Measurements from ENCODE around the gene ABT1.

ABT1 gene

DNA sequence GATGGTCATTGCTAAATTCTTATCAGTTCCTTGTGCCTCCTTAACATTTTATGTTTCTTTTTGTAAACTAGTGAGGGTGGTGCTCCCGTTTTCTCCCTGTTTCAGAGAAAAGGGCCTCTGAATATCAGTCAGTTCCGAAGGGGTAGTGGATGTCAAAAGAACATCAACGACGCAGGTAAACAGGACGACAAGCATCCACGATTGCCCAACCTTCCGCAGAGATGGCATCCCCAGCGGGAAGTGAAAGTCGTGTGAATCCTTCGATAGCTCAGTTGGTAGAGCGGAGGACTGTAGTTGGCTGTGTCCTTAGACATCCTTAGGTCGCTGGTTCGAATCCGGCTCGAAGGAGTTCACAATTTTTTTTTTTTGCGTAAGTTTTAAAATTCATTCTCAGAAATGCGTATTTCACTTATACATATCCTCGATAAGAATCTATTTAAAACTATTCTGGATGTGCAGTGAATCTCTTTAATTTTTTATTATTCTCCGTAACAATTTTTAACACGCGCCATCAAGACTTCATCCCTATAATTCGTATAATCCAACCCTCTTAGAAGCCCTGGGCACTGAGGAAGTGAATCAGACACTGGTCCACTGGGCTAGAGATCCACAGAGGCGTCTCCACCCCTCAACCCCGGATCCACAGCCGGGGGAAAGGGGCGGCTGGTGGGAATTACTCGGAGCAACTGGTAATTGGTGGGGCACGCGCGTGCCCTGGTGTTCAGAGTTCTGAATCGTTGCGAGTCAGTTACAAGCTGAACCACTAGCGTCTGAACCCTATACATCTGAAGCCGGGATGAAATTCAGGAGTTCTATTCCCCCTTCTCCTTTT is 27.9 kb upstream of the ABT1 start:
- no peaks in the 10 kb centered on the region for H3K9me2 ChIP-seq (replicated peaks; ENCODE audit: control insufficient read depth, low read length)
- H3K4me1 ChIP-seq (ENCODE audit: control insufficient read depth, low read length) = peaks cover 25% of the 10 kb centered on the region
- H3K36me3 ChIP-seq (ENCODE audit: control insufficient read depth, low read length) = no peaks in the 10 kb centered on the region
- TF ChIP-seq, protein P1, sequence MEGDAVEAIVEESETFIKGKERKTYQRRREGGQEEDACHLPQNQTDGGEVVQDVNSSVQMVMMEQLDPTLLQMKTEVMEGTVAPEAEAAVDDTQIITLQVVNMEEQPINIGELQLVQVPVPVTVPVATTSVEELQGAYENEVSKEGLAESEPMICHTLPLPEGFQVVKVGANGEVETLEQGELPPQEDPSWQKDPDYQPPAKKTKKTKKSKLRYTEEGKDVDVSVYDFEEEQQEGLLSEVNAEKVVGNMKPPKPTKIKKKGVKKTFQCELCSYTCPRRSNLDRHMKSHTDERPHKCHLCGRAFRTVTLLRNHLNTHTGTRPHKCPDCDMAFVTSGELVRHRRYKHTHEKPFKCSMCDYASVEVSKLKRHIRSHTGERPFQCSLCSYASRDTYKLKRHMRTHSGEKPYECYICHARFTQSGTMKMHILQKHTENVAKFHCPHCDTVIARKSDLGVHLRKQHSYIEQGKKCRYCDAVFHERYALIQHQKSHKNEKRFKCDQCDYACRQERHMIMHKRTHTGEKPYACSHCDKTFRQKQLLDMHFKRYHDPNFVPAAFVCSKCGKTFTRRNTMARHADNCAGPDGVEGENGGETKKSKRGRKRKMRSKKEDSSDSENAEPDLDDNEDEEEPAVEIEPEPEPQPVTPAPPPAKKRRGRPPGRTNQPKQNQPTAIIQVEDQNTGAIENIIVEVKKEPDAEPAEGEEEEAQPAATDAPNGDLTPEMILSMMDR (IDR thresholded peaks at IDR 0.05; ENCODE audit: low read depth, low read length, poor library complexity, severe bottlenecking) = peak; percentile 22
- no peak for TF ChIP-seq EZH2phosphoT487 (IDR thresholded peaks at IDR 0.05; ENCODE audit: borderline replicate concordance, low read length)
- no peaks in the 10 kb centered on the region for H3K9me3 ChIP-seq (ENCODE audit: control insufficient read depth, insufficient read depth, low read length)
- H3K79me2 ChIP-seq (ENCODE audit: control insufficient read depth, low read length) = no peaks in the 10 kb centered on the region
- H3F3A ChIP-seq (ENCODE audit: control insufficient read depth, insufficient read depth) = peaks cover 4% of the 10 kb centered on the region; the same call in 1 of the 2 replicates
- peak overlapping the region; percentile 89 for H3K4me2 ChIP-seq (ENCODE audit: low read length)
- H3K27ac ChIP-seq (ENCODE audit: low read depth, low read length) = no peak overlapping the region
- H3K4me3 ChIP-seq (ENCODE audit: low read length) = peak overlapping the region; percentile 71
- peaks cover 5% of the 10 kb centered on the region; the same call in 1 of the 2 replicates for H3K27me3 ChIP-seq (ENCODE audit: control insufficient read depth, low read length)
- no peaks in the 10 kb centered on the region for H4K20me1 ChIP-seq (ENCODE audit: control insufficient read depth, insufficient read depth, low read depth, low read length)

DNA sequence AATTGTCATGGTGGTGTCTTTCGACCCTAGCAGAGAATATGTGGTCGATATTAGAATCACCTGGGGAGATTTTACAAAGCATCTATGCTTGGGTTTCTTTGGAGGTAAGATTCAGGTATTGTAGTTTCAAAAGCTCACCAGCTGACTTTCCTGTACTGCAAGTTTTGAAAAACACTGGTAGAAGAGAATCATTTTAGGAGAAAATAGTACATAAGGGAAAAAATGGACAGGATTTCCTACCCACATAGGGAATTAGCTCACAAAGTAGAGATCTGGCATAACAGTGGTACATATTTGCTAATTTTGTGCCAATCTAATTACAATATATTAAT is 27.4 kb upstream of the ABT1 start:
- H3K9me2 ChIP-seq (replicated peaks; ENCODE audit: control insufficient read depth, low read length) = no peaks in the 10 kb centered on the region
- H3F3A ChIP-seq (ENCODE audit: control insufficient read depth, insufficient read depth) = peaks cover 4% of the 10 kb centered on the region; the same call in 1 of the 2 replicates
- H3K36me3 ChIP-seq (ENCODE audit: control insufficient read depth, low read length) = no peaks in the 10 kb centered on the region
- peak overlapping the region; percentile 71 for H3K4me3 ChIP-seq (ENCODE audit: low read length)
- H3K4me1 ChIP-seq (ENCODE audit: control insufficient read depth, low read length) = peaks cover 25% of the 10 kb centered on the region
- no peaks in the 10 kb centered on the region for H3K79me2 ChIP-seq (ENCODE audit: control insufficient read depth, low read length)
- H3K27ac ChIP-seq (ENCODE audit: low read depth, low read length) = no peak overlapping the region
- H3K9me3 ChIP-seq (ENCODE audit: control insufficient read depth, insufficient read depth, low read length) = no peaks in the 10 kb centered on the region
- H4K20me1 ChIP-seq (ENCODE audit: control insufficient read depth, insufficient read depth, low read depth, low read length) = no peaks in the 10 kb centered on the region
- peak overlapping the region; percentile 89 for H3K4me2 ChIP-seq (ENCODE audit: low read length)
- H3K27me3 ChIP-seq (ENCODE audit: control insufficient read depth, low read length) = peaks cover 5% of the 10 kb centered on the region; the same call in 1 of the 2 replicates
- TF ChIP-seq, protein P1 (IDR thresholded peaks at IDR 0.05; ENCODE audit: low read depth, low read length, poor library complexity, severe bottlenecking) = no peak
- TF ChIP-seq EZH2phosphoT487 (IDR thresholded peaks at IDR 0.05; ENCODE audit: borderline replicate concordance, low read length) = no peak

DNA sequence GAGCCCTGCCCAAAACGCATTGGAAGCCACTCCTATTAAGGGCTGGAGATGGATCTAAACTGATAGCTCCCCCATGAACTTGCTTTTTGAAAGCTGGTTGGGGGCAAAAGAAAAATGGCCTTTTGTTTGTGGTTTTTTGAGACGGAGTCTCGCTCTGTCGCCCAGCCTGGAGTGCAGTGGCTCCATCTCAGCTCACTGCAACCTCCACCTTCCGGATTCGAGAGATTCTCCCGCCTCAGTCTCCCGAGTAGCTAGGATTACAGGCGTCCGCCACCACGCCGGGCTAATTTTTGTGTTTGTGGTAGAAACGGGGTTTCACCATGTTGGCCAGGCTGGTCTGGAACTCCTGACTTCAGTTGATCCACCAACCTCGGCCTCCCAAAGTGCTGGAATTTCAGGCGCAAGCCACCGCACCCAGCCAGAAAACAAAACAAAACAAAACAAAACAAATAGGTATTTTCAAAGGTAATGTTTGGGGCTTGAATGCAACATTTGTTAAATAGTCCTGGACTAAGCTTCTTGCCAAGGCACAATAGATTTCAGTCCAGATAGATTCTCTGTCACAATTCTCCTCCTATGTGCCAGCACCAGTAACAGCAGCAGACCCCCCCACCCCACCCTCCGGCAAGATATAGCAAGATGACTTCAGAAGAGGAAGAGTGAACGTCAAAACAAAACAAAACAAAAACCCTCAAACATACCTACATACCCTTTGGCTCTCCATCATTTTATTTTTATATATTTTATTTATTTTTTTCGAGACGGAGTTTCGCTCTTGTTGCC is 26.5 kb upstream of the ABT1 start:
- Histone ChIP-seq H4K20me1 (ENCODE audit: control insufficient read depth, insufficient read depth, low read depth, low read length) (no peaks in the 10 kb centered on the region), H3F3A (ENCODE audit: control insufficient read depth, insufficient read depth) (peaks cover 4% of the 10 kb centered on the region; the same call in 1 of the 2 replicates), H3K9me3 (ENCODE audit: control insufficient read depth, insufficient read depth, low read length) (no peaks in the 10 kb centered on the region), H3K4me2 (ENCODE audit: low read length) (no peak overlapping the region), H3K27ac (ENCODE audit: low read depth, low read length) (no peak overlapping the region), H3K36me3 (ENCODE audit: control insufficient read depth, low read length) (no peaks in the 10 kb centered on the region), H3K27me3 (ENCODE audit: control insufficient read depth, low read length) (peaks cover 5% of the 10 kb centered on the region; the same call in 1 of the 2 replicates), H3K4me3 (ENCODE audit: low read length) (no peak overlapping the region), H3K4me1 (ENCODE audit: control insufficient read depth, low read length) (peaks cover 25% of the 10 kb centered on the region), H3K9me2 (replicated peaks; ENCODE audit: control insufficient read depth, low read length) (no peaks in the 10 kb centered on the region), H3K79me2 (ENCODE audit: control insufficient read depth, low read length) (no peaks in the 10 kb centered on the region)
- TF ChIP-seq, protein P1 (IDR thresholded peaks at IDR 0.05; ENCODE audit: low read depth, low read length, poor library complexity, severe bottlenecking) = no peak
- no peak for TF ChIP-seq EZH2phosphoT487 (IDR thresholded peaks at IDR 0.05; ENCODE audit: borderline replicate concordance, low read length)

Measured in DOHH2 (cell line).